Measurements from ENCODE around the gene HS6ST2. TPM values are rescaled to one million over a fixed set of nuclear protein-coding genes. Genes with fewer than 3 reads are reported as not detected.
"Not testable (repeated sequence)": the region's sequence is repeated elsewhere in the genome, so short reads cannot be mapped to it uniquely, and the experiment has no call there.

Gene HS6ST2
- total and polyA plus RNA-seq, 7 experiments from 2014 or later = 0.15 TPM; not detected in 6

- no peaks in the 10 kb centered on the region for H3K36me3 Mint-ChIP-seq
- Histone ChIP-seq H3K27ac (ENCODE audit: low read depth, low read length) (no peak overlapping the region), H3K4me3 (ENCODE audit: low read length) (no peak overlapping the region), H3K27me3 (ENCODE audit: control insufficient read depth in 2 of 2, insufficient read depth in 2 of 2, low read length in 2 of 2) (no peaks in the 10 kb centered on the region), H3K9me3 (ENCODE audit: control insufficient read depth in 2 of 3, low read length in 3 of 3) (no peaks in the 10 kb centered on the region), H3K36me3 (ENCODE audit: control insufficient read depth in 2 of 3, insufficient read depth in 3 of 3, low read length in 3 of 3) (no peaks in the 10 kb centered on the region), H3K4me1 (ENCODE audit: control insufficient read depth in 2 of 2, insufficient read depth in 2 of 2, low read length in 2 of 2) (no peaks in the 10 kb centered on the region)
- ChIA-PET POLR2A (no interaction called here), CTCF (no interaction called here)
- no peaks in the 10 kb centered on the region for H3K9me3 Mint-ChIP-seq
- no peak overlapping the region for H3K4me3 Mint-ChIP-seq
- peaks cover 0 to 6% (median 2%) of the 10 kb centered on the region in 5 donors for H3K27me3 Mint-ChIP-seq
- no peak overlapping the region for H3K27ac Mint-ChIP-seq
- ATAC-seq = no peak
- intact Hi-C loops (cut with micrococcal nuclease) = no loop called here
- no peak for DNase-seq
- H3K4me1 Mint-ChIP-seq = no peaks in the 10 kb centered on the region
Observed at GRCh38 chrX:132908891-132909290, 49.5 kb downstream of the HS6ST2 start.

GRCh38 chrX:132900633-132901293 is 57.7 kb downstream of the HS6ST2 start:
- no peak for ATAC-seq
- peaks cover 0 to 6% (median 2%) of the 10 kb centered on the region in 5 donors for H3K27me3 Mint-ChIP-seq
- CTCF ChIA-PET = no interaction called here
- no peaks in the 10 kb centered on the region for H3K36me3 ChIP-seq (ENCODE audit: control insufficient read depth in 2 of 3, insufficient read depth in 3 of 3, low read length in 3 of 3)
- DNase-seq = no peak
- H3K4me3 ChIP-seq (ENCODE audit: low read length) = no peak overlapping the region
- no peaks in the 10 kb centered on the region for H3K9me3 ChIP-seq (ENCODE audit: control insufficient read depth in 2 of 3, low read length in 3 of 3)
- H3K27me3 ChIP-seq (ENCODE audit: control insufficient read depth in 2 of 2, insufficient read depth in 2 of 2, low read length in 2 of 2) = no peaks in the 10 kb centered on the region
- H3K27ac ChIP-seq (ENCODE audit: low read depth, low read length) = no peak overlapping the region
- peaks cover 0 to 1% (median 0%) of the 10 kb centered on the region in 11 donors for H3K9me3 Mint-ChIP-seq
- no peaks in the 10 kb centered on the region for H3K4me1 Mint-ChIP-seq
- intact Hi-C loops (cut with micrococcal nuclease) = loop anchor here in 1 of 2 donors (1.0 kb wide), 1 partner anchor 42 kb away; no protein-coding TSS in a partner anchor
- POLR2A ChIA-PET = no interaction called here
- H3K27ac Mint-ChIP-seq = no peak overlapping the region
- H3K4me3 Mint-ChIP-seq = no peak overlapping the region
- no peaks in the 10 kb centered on the region for H3K4me1 ChIP-seq (ENCODE audit: control insufficient read depth in 2 of 2, insufficient read depth in 2 of 2, low read length in 2 of 2)
- no peaks in the 10 kb centered on the region for H3K36me3 Mint-ChIP-seq

- CTCF ChIA-PET = no interaction called here
- DNase-seq (no peak), ATAC-seq (no peak)
- H3K27ac Mint-ChIP-seq = no peak overlapping the region
- H3K27me3 Mint-ChIP-seq = peaks cover 5 to 15% (median 11%) of the 10 kb centered on the region in 5 donors
- H3K9me3 Mint-ChIP-seq = peaks cover 0 to 7% (median 3%) of the 10 kb centered on the region in 11 donors
- H3K4me1 Mint-ChIP-seq = no peaks in the 10 kb centered on the region
- Histone ChIP-seq H3K27ac (ENCODE audit: low read depth, low read length) (no peak overlapping the region), H3K27me3 (ENCODE audit: control insufficient read depth in 2 of 2, insufficient read depth in 2 of 2, low read length in 2 of 2) (no peaks in the 10 kb centered on the region), H3K4me1 (ENCODE audit: control insufficient read depth in 2 of 2, insufficient read depth in 2 of 2, low read length in 2 of 2) (no peaks in the 10 kb centered on the region), H3K36me3 (ENCODE audit: control insufficient read depth in 2 of 3, insufficient read depth in 3 of 3, low read length in 3 of 3) (no peaks in the 10 kb centered on the region), H3K9me3 (ENCODE audit: control insufficient read depth in 2 of 3, low read length in 3 of 3) (no peaks in the 10 kb centered on the region), H3K4me3 (ENCODE audit: low read length) (no peak overlapping the region)
- no peak overlapping the region for H3K4me3 Mint-ChIP-seq
- intact Hi-C loops (cut with micrococcal nuclease) = no loop called here
- no peaks in the 10 kb centered on the region for H3K36me3 Mint-ChIP-seq
- POLR2A ChIA-PET = no interaction called here
Observed at GRCh38 chrX:132887569-132887968, 70.9 kb downstream of the HS6ST2 start.

- no peak overlapping the region for H3K27ac Mint-ChIP-seq
Observed at GRCh38 chrX:132883358-132883915, 75.0 kb downstream of the HS6ST2 start.

GRCh38 chrX:132880753-132881152 is 77.7 kb downstream of the HS6ST2 start:
- DNase-seq; H3K9me3 ChIP-seq (ENCODE audit: control insufficient read depth in 2 of 3, low read length in 3 of 3); H3K27ac Mint-ChIP-seq; H3K9me3 Mint-ChIP-seq; ATAC-seq; H3K27ac ChIP-seq (ENCODE audit: low read depth, low read length); CTCF ChIA-PET; H3K36me3 Mint-ChIP-seq; intact Hi-C loops (cut with micrococcal nuclease); H3K27me3 ChIP-seq (ENCODE audit: control insufficient read depth in 2 of 2, insufficient read depth in 2 of 2, low read length in 2 of 2); POLR2A ChIA-PET; H3K4me3 ChIP-seq (ENCODE audit: low read length); H3K4me1 ChIP-seq (ENCODE audit: control insufficient read depth in 2 of 2, insufficient read depth in 2 of 2, low read length in 2 of 2); H3K4me1 Mint-ChIP-seq; H3K4me3 Mint-ChIP-seq; H3K36me3 ChIP-seq (ENCODE audit: control insufficient read depth in 2 of 3, insufficient read depth in 3 of 3, low read length in 3 of 3): not testable (repeated sequence)
- H3K27me3 Mint-ChIP-seq = peaks cover 5 to 18% (median 14%) of the 10 kb centered on the region in 5 donors

More at GRCh38 chrX:132883358-132883915, 75.0 kb downstream of the HS6ST2 start:
- no peaks in the 10 kb centered on the region for H3K36me3 ChIP-seq (ENCODE audit: control insufficient read depth in 2 of 3, insufficient read depth in 3 of 3, low read length in 3 of 3)
- ChIA-PET POLR2A (no interaction called here), CTCF (no interaction called here)
- H3K9me3 ChIP-seq (ENCODE audit: control insufficient read depth in 2 of 3, low read length in 3 of 3) = no peaks in the 10 kb centered on the region
- Mint-ChIP-seq H3K4me3 (no peak overlapping the region), H3K9me3 (peaks cover 0 to 6% (median 0%) of the 10 kb centered on the region in 11 donors), H3K4me1 (no peaks in the 10 kb centered on the region), H3K36me3 (no peaks in the 10 kb centered on the region), H3K27me3 (peaks cover 5 to 15% (median 11%) of the 10 kb centered on the region in 5 donors)
- H3K4me1 ChIP-seq (ENCODE audit: control insufficient read depth in 2 of 2, insufficient read depth in 2 of 2, low read length in 2 of 2) = no peaks in the 10 kb centered on the region
- ATAC-seq (no peak), DNase-seq (no peak)
- H3K4me3 ChIP-seq (ENCODE audit: low read length) = no peak overlapping the region
- no peaks in the 10 kb centered on the region for H3K27me3 ChIP-seq (ENCODE audit: control insufficient read depth in 2 of 2, insufficient read depth in 2 of 2, low read length in 2 of 2)
- intact Hi-C loops (cut with micrococcal nuclease) = no loop called here
- no peak overlapping the region for H3K27ac ChIP-seq (ENCODE audit: low read depth, low read length)

GRCh38 chrX:132877954-132878536 is 80.4 kb downstream of the HS6ST2 start:
- peaks cover 0 to 2% (median 0%) of the 10 kb centered on the region in 11 donors for H3K9me3 Mint-ChIP-seq
- H3K4me3 Mint-ChIP-seq = no peak overlapping the region
- no peaks in the 10 kb centered on the region for H3K36me3 ChIP-seq (ENCODE audit: control insufficient read depth in 2 of 3, insufficient read depth in 3 of 3, low read length in 3 of 3)
- no peaks in the 10 kb centered on the region for H3K4me1 Mint-ChIP-seq
- H3K4me1 ChIP-seq (ENCODE audit: control insufficient read depth in 2 of 2, insufficient read depth in 2 of 2, low read length in 2 of 2) = no peaks in the 10 kb centered on the region
- no peak overlapping the region for H3K27ac ChIP-seq (ENCODE audit: low read depth, low read length)
- DNase-seq (no peak), ATAC-seq (no peak)
- H3K27me3 Mint-ChIP-seq = peaks cover under 1 to 10% (median 4%) of the 10 kb centered on the region in 5 donors
- no peaks in the 10 kb centered on the region for H3K9me3 ChIP-seq (ENCODE audit: control insufficient read depth in 2 of 3, low read length in 3 of 3)
- no peaks in the 10 kb centered on the region for H3K27me3 ChIP-seq (ENCODE audit: control insufficient read depth in 2 of 2, insufficient read depth in 2 of 2, low read length in 2 of 2)
- H3K27ac Mint-ChIP-seq = no peak overlapping the region
- CTCF ChIA-PET = no interaction called here
- H3K36me3 Mint-ChIP-seq = no peaks in the 10 kb centered on the region
- intact Hi-C loops (cut with micrococcal nuclease) = no loop called here
- no peak overlapping the region for H3K4me3 ChIP-seq (ENCODE audit: low read length)
- POLR2A ChIA-PET = no interaction called here

Measured in naive thymus-derived CD4-positive, alpha-beta T cell (primary cell).